Umbilical cord (tissue), 2 donors: Measurements from ENCODE around the gene GDF7. TPM values are rescaled to one million over a fixed set of nuclear protein-coding genes. Genes with fewer than 3 reads are reported as not detected.

ENCODE experiments used
- DNase-seq: peaks from one replicate; pipeline ENCODE4 v3.0.0-alpha.2; 2015; ENCODE audit warnings: low spot score
- total RNA-seq: library from RNA; depleted of rRNA; stranded (reverse); fragments of >200 nt; gene quantifications from one replicate; pipeline ENCODE4 v1.2.3, GENCODE V29; 2014; ENCODE audit warnings: low replicate concordance; ENCODE audit not compliant: insufficient read depth

The GDF7 gene
- total RNA-seq = 11.8 TPM

DNA sequence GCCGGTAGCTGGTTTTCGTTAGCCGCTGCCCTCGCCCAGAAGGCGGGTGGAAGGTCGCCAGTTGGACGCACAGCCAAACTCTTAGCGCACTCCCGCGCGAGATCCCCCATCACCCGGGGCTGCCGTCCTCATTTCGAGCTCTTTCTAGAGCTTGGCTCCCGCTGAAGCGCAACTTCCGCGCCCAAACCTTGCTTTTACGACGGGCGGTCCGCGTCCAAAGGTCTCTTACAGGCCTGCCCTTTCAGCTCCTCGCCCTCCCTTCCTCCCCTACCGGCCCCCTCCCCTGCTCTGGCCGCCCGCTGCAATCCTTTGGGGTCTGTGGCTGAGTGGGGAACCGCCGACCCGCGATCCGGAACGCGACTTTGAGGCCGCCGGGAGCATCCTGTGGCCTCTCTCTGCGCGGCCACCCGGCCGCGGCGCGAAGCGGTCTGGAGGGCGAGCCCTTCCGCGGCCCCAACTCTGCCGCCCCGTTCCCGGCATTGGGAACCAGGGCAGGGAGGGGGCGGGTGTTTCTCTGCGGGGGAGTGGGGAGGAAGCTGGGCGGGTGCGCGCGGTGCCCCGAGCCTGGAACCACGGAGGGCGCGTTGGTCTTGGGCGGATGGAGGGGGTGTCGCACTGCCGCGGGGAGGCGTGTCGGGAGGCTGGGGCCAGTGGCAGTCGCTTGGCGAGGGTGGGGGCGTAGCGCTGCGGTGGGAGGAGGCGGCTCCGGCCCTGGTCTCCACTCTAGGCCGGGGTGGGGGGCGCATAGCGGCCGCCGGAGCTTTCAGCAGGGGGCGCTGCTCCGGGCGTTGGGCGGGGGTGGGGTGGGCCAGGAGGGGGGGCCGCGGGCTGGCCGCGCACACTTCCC, at the start of gene GDF7:
TSS of gene GDF7 (plus strand) at position 841 of the 847 bp plus-strand sequence. CDS start 96 bp downstream, outside the sequence.
- peak; percentile 32 for DNase-seq

DNA sequence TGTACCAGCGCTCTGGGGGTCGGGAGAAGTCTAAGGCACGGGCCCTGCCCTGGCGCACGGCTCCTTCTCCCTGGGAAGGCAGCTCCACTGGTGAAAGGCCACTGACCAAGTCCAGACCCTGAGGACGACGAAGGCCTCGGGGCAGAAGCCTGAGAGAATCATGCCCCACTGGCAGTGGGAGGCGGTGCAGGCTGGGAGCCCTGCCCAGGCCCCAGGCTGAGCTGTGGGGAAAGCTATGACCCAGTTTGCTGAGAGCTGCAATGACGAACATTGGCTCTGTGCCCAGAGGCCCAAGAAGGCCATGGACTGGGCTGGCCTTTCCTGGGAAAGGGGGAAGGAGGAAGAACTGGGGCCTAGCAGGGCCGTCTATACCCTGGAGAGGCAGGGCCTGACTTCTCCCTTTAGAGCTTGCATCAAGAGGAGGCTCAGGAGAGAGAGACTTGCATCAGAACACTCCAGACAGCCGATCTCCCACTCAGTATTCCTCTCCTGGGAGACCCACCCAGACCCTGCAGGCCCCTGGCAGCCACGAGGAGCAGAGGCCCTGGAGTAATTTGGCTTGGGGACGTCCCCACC, 49.0 kb upstream of the GDF7 start:
- DNase-seq = peak; percentile 100

DNA sequence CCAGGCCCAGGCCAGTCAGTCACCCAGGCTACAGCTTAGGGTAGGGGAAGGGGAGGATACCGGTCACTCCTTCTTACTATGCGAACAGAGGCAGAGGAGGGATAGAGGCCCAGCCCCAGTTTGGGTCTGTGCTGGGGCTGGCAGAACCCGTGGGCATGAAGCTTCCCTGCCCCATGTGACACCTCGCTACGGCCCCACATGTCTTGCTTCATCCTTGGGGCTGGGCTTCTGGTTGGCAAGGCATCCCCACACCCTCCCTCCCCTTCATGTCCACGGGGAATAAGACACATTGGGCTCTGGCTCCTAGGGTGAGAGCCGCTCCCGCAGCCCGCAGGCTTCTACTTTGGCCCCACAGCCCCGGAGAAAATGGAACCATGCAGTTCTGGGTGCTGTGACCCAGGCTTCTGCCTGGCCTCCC, 48.5 kb upstream of the GDF7 start:
- no peak for DNase-seq

DNA sequence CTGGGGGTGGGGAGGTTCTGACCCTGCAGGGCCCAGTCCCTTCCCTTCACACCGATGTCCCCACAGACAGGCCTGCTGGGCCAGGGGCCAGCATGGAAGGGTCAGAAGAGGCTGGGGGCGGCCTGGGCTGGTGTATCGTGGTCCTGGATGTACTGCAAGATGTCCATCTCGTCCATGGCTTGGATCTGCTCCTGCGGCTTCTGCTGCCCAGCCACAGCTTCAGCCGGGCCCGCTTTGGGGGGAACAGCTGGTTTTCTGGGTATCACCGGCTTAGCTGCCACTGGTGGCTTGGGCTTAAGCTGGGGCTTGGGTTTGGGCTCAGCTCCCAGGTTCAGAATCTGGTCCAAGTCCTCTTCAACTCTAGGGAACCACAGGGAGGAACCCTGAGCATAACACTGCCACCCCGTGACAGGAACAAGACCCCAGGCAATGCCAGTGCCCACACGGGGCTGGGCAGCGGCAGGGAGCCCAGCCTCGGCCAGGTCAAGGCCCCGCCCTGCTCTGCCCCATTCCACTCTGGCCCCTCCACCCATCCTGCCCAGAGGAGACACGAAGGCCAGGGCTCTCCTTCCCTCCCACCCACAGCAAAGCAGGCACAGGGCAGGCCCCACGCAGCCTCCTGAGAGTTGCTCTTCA, 47.9 kb upstream of the GDF7 start:
- DNase-seq = no peak

DNA sequence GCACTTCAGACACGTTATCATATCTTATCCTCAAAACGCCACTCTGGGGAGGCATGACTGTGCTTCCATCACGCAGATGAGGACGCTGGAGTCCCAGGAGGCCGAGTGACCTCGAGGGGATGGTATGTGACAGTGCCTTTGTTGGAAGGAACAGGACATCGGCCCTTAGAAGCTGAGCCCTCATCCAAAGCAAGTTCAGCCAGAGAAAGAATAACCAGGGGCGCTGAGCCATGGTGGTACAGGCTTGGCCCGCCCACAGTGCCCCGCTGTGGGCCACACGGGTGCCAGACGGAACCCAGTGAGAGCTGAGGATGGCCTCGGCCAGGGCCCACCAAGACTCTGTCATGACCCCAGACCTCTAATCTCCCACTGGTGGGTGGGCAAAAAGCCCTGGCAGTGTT, 47.3 kb upstream of the GDF7 start:
- DNase-seq = no peak

DNA sequence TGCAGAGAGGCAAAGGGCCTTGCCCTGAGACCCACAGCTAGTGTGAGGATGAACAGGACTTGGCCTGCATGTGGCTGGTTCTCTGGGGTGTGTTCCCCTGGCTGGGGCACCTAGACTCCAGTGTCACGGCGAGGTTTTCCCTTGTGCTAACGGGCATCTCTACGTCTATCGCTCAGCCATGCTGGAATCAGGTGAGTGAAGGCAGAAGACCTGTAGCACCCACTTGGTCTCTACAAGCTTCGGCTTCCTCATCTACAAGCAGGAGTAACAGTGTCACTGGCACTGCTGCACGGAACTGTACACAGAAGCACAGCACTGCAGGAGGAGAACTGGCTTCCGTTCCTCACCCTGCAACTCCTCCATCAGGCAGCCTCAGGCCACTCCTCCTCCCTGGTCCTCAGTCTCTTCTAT, 46.7 kb upstream of the GDF7 start:
- no peak for DNase-seq

DNA sequence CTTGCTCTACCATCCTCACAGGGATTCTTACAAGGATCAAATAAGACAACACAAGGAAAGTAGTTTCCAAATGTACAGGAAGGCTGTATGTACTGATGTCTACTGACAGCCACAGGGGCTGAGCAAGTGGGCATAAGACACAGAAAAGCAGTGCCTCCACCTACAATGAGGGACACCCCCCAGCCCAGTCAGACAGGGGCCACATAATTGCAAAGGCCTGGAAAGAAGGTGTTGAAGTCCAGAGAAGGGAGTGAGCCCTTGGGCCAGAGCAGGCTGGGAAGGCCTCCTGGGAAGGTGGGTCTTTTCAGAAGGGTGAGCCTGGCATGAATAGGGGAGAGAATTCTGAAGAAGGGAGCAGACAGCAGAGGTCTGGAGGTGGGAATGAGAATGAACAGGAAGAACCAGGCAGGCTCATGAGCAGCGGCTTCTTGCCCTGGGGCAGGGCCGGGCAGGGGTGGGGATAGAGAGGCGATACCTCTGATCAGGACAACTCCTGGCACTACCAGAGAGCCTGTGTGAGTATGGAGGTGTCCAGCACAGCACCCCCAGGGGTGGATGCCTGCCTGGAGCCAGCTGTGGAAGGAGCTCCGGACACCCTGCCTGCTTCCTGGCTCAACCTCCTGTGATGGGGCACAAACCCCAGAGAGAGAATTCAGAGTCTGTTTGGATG, 46.1 kb upstream of the GDF7 start:
- DNase-seq = no peak

DNA sequence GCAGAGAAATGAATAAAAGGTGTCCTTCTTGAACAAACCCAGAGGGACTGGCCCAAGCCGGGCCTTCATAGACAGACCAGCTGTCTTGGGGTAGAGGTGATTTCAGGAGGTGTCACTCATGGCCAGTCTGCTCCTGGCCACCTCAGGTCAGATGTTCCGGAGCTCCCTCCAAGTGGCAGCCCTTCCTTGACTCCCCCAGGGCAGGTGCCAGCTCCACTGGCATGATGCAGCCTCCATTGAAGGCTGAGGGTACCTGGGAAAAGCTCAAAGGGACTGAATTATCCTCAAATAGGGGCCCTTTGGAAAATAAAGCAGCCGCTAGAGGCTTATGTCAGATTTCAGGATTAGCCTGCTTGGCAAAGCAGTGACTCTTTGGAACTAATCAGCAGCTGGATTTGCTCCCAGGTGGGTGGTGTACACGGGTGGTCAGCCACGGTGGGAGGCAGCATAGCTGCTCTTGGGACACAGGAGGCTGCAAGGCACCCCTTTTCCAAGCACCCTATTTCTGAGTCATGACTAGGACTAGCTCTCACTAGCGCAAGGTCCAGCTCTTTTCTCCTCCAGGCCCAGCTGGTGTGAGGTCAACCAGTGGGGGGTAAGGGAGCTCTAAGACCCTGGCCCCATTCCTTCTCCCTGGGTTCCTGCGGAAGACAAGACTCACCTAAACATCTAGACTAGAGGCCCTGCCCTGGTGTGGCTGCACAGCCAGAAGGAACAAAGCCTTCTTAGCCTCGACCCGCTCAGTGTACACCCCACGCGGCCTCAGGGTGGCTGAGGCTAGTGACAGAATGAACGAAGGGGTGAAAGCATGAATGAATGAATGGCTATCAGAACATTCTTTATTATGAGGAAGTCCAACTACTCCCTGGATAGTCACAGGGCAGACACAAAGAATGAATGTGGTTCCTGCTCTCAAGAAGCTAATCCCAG, 45.3 kb upstream of the GDF7 start:
- DNase-seq = no peak

DNA sequence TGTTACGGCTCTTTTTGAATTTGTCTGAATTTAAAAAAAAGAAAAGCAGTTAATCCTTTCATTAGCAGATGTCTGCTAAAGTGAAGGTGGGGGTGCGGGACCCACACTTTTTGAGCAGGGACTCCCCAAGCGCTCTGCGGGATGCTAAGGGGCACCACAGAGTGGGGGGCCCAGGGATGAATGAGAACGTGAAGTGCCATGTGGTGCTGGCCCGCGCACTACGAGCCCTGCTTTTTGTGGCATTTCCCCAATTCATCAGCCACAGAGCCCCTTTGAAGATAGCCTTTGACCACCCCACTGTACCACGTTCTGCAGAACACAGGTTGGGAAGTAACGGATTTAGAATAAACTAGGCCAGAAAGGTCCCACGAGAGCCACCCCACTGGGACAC, 44.7 kb upstream of the GDF7 start:
- no peak for DNase-seq

DNA sequence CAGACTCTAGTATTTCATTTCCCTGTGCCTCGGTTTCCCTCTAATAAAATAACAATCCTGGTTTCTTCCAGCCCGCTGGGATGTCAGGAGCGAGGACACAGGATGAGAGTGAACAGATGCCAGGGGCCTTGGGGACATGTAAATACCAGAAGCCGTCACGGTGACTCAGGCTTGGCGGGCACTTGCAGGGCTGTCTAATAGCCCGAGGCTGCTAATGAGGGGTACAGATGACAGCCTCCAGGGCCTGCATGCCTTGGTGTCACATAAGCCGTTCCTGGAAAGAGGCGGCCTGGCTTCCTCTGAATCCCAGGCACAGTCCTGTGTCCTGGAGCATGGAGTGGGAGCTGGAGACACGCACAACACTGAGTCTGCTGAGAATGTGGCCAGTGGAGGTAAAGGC, 44.2 kb upstream of the GDF7 start:
- no peak for DNase-seq

DNA sequence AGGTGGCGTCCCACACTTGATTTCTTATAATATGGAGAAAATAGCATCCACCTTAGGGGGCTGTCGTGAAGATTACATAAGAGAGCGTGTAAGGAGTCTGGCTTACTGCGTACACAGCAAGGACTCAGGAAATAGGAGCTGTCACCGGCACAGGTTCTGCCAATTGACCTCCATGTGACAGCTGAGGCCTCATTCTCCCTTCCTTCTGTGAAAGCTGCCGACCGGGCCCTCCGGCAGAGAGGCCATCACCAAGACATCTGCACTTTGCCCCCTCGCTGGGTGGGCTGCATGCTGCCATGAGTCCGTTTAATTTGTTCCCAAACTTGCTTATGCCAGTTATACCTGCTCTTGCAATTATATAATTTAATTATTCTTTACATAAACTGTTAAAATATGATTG, 43.7 kb upstream of the GDF7 start:
- no peak for DNase-seq

DNA sequence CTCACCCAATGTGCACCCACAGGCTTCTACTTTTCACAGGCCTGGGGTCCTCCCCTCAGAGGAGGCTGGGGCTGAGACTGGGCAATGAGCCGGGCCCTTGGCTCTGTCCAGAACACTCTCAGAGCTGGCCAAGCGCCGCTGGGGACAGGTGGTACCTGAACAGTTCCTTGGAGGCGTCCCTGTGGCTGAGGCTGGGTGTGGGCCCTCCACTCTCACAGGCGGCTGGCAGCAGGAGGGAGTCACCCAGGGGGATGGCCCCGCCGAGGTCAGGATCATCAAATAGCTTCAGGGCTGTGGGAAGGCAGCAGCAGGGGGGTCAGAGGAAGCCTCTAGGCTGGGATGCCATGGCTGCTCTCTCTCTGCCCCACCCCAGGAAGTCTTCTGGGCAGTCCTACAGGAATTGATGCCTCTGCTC, 43.2 kb upstream of the GDF7 start:
- no peak for DNase-seq

DNA sequence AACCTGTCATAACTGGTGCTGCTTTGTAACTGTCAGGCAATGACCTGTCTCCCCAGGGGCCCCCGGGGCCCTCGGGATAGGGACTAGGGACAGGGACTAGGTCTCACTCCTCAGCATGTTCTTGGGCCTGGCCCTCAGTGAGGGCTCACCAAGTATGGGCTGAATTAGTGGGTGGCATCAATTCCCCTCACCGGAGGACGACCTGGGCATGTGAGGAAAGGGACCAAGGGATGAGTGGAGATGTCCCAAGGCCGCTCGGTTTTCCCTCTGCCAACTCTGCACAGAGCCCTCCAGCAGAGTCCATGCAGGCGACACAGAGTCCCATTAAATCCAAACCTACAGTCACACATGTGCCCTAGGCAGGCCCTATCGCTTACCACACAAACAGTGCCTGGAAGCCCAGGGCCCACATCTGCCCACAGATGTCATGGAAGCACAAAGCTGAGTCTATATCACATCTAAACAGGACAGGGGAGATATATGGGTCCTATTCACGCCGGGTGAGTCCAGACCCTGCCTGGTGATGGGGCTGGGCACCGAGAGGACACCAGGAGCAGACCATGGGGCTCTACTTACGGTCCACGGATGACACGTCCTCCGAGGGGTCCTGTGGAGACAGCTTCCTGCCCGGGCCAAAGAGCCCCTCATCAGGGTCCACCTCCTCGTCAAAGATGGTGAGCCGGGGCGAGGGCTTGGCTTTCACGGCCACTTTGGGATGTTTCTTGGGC, 42.6 kb upstream of the GDF7 start:
- no peak for DNase-seq

DNA sequence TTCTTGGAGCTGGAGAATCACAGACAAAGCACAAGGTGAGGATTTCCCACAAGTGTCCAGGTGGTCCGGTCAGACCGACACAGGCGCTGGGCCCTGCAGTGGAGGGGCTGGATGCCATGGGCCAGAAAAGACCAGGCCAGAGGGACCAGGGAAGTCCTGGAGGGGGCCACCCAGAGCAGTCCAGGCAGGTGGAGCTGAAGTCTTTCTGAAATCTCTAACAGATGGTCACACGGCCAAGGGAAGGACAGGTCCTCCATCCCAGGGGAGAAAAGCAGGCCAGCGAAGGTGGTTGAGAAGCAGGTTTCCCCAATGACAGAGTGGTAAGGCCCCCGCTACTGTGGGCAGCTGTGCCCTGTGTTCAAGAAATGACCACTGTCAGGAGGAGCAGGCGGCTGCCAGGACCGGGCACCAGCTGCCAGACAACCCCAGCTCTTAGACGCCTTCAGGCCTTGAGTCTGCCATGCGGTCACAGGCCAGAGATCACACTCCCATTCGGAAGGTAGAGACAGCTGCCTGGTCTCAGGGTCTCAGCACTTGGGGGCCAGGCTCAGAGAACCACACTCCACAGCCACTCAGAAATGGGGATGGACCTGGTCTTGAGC, 42.0 kb upstream of the GDF7 start:
- no peak for DNase-seq

DNA sequence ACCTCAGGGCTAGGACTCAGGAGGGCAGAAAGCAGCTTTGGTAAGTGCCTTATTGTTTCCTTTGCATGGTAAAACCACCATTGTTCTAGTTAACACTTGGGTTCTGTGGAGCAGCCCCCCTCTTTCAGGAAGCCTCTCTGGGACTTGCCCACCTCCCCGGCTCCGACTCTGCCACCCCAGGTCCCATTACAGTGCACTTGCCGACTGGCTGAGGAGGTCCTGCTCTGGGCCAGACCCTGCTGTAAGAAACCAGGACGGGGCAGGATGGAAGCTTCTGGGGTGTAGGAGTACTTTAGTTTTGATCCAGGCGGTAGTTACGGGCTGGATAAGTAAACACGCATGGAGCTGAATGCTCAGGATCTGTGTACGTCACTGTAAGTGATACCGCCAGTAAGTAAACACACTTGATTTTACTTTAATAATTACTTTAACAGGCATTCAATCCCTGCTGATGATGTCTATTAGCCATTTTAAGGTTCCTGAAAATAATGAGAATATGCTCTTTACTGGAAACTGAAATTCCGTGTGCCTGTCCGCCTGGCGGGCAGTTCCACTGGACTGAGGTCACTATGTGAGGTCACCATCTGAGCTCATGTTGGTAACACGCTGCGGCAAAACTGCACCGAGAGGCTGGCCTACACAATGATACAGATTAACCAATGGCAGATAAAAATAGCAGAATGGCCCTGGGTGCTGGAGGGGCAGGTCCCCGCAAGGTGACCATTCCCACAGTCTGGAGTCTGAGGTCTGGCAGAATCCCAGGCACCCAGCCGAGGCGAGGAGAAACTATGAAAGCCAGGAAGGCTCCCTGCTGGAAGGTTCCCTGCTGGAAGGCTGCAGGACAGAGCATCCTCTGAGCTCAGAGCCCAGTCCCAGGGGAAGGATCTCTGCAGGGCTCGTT, 41.2 kb upstream of the GDF7 start:
- DNase-seq = no peak

DNA sequence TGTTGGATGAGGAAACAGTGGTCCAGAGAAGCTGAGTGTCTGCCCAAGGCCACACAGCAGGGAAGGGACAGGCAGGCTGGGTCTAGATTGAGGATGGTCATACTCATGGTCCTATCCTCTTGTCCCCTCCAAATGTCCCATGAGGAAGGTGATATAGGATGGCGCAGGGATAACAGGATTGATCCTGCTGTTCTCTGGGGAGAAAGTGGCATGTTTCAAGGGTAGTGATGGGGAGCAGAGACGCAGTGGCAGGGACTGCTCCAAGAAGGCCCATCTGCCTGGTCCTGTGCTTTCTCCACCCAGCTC, 40.6 kb upstream of the GDF7 start:
- no peak for DNase-seq

DNA sequence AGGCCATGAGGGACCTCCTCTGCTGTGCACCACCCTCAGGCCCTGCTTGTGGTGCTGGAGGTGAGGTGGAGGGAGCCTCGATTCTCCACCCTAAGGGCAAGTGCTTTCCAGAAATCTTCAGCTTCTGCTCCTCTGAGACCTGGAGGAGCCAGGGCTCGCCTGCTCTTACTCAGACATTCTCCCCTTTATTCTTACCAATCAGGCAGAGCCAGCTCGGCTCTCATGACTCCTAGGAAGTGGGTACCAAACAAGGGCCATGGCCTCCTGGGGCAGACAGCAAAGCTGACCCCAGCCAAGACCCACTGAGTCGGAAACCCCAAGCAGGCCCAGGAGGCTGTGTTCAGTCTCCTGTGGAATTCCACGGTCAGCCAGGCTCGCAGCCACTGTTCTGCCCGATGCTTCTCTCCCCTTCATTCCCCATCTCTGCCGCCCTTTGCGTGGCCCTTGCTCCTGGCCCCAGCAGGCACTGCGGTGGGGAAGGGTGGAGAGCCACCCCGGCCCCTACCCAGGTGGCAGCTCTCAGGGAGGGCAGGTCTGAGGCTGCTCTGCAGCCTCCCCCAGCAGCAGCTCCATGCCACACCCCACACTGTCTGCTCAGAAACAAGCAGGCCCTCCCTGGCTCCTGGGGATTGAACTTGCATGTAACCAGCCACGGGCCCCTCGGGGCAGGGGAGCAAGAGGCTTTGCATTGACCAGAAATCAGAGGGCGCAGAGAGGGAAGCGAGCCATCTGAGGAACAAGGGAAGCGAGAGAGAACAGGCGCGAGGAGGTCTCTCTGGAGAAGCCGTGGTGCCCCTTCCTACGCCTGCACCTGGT, 40.0 kb upstream of the GDF7 start:
- DNase-seq = no peak

DNA sequence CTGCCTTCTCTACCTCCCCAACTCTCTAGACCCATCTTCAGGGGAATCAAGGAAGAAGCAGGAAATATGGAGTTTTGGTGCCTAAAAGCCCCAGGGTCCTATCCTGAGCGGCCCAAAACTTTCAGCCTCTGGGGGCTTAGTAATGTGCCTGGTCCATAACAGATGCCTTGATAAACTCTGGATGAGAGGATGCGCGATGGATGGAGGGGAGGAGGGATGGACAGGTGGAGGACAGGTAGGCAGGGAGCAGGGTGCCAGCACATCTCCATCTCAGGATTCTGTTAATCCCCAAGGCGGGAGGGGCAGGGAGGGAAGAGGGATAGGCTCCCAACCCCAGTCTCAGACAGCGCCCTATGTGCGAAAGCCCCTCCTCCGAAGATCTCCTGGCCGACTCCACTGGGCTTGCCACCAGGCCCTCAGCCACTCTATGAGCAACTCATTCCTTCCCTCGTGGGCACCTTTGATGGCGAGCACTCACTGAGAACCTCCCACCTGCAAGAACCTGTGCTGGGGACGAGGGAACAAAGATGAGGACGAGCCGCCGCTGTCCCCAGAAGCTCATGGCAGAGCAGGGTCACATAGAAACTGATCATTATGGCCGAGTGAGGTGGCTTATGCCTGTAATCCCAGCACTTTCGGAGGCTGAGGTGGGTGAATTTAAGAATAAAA, 39.1 kb upstream of the GDF7 start:
- no peak for DNase-seq
